GM12892 (cell line): Measurements from ENCODE around the gene SPNS2.

Source experiments
- POLR2A ChIP-seq: IDR thresholded peaks from 2 replicates; pipeline ENCODE4 v1.6.1; 2011; ENCODE audit warnings: low read depth, low read length, control low read depth
- TAF1 ChIP-seq: IDR thresholded peaks from 2 replicates; pipeline ENCODE4 v1.6.1; 2011; ENCODE audit warnings: low read depth, mild to moderate bottlenecking, control low read depth, low read length, borderline replicate concordance

DNA sequence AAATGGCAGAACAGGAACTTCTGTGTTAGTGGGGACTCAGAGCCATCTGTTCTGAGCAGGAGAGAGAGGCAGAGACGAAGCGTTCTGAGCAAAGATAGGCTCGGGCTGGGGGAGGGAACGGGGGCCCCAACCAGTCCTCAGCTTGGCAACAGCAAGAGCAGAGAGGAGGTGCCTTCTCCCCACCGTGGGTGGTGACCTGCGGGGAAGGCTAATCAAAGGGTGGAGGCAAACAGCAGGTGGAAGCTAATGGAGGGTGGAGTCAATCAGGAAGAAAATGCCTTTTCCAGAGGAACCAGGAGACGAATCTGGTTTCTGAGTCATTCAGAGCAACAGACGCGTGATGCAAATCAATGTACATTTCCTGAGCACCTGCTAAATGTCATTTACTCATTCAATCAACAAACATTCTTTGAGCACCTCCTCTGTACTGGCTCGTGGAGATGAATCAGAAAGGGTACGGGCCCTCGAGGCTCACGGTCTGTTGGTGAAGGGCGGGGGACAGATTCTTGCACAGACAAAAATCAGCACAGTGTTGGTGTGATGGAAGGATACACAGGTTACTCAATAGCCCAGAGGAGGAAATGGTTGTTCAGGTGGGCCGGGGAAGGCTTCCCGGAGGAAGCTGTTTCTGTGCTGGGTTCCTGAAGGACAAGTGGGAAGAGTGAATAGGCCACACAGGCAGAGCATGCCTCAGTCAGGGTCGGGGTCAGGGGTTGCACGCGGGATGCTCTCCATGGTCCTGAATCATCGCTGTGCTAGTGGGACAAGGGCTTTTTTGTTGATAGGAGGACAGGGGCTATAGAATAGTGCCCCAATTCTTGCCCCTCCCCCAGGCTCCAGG lies 5.7 kb upstream of the SPNS2 start:
- no peak for TF ChIP-seq POLR2A
- no peak for TF ChIP-seq TAF1
